K562 (cell line): ENCODE measurements around the gene SNAPC2. TPM values are rescaled to one million over a fixed set of nuclear protein-coding genes. Genes with fewer than 3 reads are reported as not detected.

Experiments
- ATAC-seq: fragments of 200-7000 bp; cut with Tn5 transposase; 3 replicates; pipeline ENCODE4 v1.9.1; 2020; ENCODE audit warnings: moderate library complexity
- BruUV-seq: library from RNA; stranded (reverse); fragments of 400-500 nt; replicated peaks from 2 replicates; lab custom pipeline; 2021; lab: Mats Ljungman, UMichigan
- CTCF ChIA-PET: fragments of 300-600 bp; formaldehyde crosslinking; extraction: SDS; loops from one replicate; lab custom pipeline; 2021; ENCODE audit warnings: low intra/inter-chr PET ratio; lab: Yijun Ruan, JAX
- POLR2A ChIA-PET: fragments of 300-600, 350-650 bp; sonication (Branson Sonifier 250); formaldehyde crosslinking; extraction: SDS; loops from one replicate; lab custom pipeline; 2021; ENCODE audit warnings: antibody characterized with exemption, inconsistent platforms; lab: Yijun Ruan, JAX
- DNase-seq, 4 experiments: peaks; one replicate each; pipeline versions ENCODE4 v3.0.0 to v3.0.0-alpha.2; 2011 to 2018; ENCODE audit warnings: low spot score in 3 of 4, mixed read lengths in 3 of 4; ENCODE audit errors: extremely low read depth in 1 of 4
- FAIRE-seq: peaks from 2 replicates; lab custom pipeline; 2011; peaks lifted over from hg19 to GRCh38; lab: Jason Lieb, UNC
- H2AFZ ChIP-seq: 2 replicates; pipeline ENCODE4 v1.6.0; 2011; ENCODE audit warnings: low read depth, low read length, control low read depth, inconsistent platforms
- H3K27ac ChIP-seq: fragments of 200-600 bp; 3 replicates; pipeline ENCODE4 v1.8.0; 2011; ENCODE audit warnings: low read depth, mild to moderate bottlenecking, control low read depth, inconsistent platforms, low read length, moderate library complexity, mixed read lengths; ENCODE audit errors: extremely low read depth
- H3K27me3 ChIP-seq, 2 experiments: fragments of 300-600 bp in 1 of 2; 2 replicates in 1 of 2; 3 replicates in 1 of 2; pipeline versions ENCODE4 v1.6.0 to v1.8.0; 2011; ENCODE audit warnings: inconsistent platforms in 2 of 2, low read length in 2 of 2, mild to moderate bottlenecking in 1 of 2, mixed read lengths in 1 of 2, moderate library complexity in 1 of 2; ENCODE audit not compliant: control insufficient read depth in 2 of 2, insufficient read depth in 2 of 2
- H3K36me3 ChIP-seq: fragments of 300-600 bp; 3 replicates; pipeline ENCODE4 v1.8.0; 2011; ENCODE audit warnings: mild to moderate bottlenecking, low read length, inconsistent platforms; ENCODE audit not compliant: control insufficient read depth, insufficient read depth
- H3K4me1 ChIP-seq, 2 experiments: fragments of 200-600 bp in 1 of 2; replicated peaks in 1 of 2; 2 replicates in 1 of 2; 3 replicates in 1 of 2; pipeline versions ENCODE4 v1.5.1 to v1.8.0; 2011; ENCODE audit warnings: inconsistent platforms in 2 of 2, low read length in 2 of 2, mild to moderate bottlenecking in 1 of 2, mixed read lengths in 1 of 2, moderate library complexity in 1 of 2; ENCODE audit not compliant: control insufficient read depth in 2 of 2, insufficient read depth in 2 of 2
- H3K4me2 ChIP-seq: 2 replicates; pipeline ENCODE4 v1.6.1; 2011; ENCODE audit warnings: low read length, control low read depth, inconsistent platforms, mixed read lengths; ENCODE audit not compliant: insufficient read depth
- H3K4me3 ChIP-seq: fragments of 200-600 bp; sonication (generic), shearing (Covaris generic); 2 replicates; pipeline ENCODE4 v1.5.1; 2016; ENCODE audit warnings: control low read depth, inconsistent platforms
- H3K79me2 ChIP-seq: fragments of 200-600 bp; 3 replicates; pipeline ENCODE4 v1.8.0; 2011; ENCODE audit warnings: low read length, inconsistent platforms; ENCODE audit not compliant: control insufficient read depth, insufficient read depth
- H3K9ac ChIP-seq, 2 experiments: 2 replicates each; pipeline versions ENCODE4 v1.6.0 to v1.6.1; 2011; ENCODE audit warnings: low read depth in 2 of 2, low read length in 2 of 2, control low read depth in 1 of 2, inconsistent platforms in 1 of 2, mild to moderate bottlenecking in 1 of 2, mixed read lengths in 1 of 2; ENCODE audit not compliant: insufficient read depth in 1 of 2
- H3K9me1 ChIP-seq: one replicate; pipeline ENCODE4 v1.6.0; 2011; ENCODE audit warnings: inconsistent platforms, mild to moderate bottlenecking, low read length, moderate library complexity; ENCODE audit not compliant: control insufficient read depth, insufficient read depth
- H3K9me3 ChIP-seq: replicated peaks from 2 replicates; pipeline ENCODE4 v1.5.1; 2011; ENCODE audit warnings: low read depth, low read length, inconsistent platforms; ENCODE audit not compliant: control insufficient read depth, insufficient read depth
- H4K20me1 ChIP-seq: replicated peaks from 2 replicates; pipeline ENCODE4 v1.6.1; 2011; ENCODE audit warnings: low read length, inconsistent platforms, mixed read lengths; ENCODE audit not compliant: control insufficient read depth, insufficient read depth
- ASH1L ChIP-seq: fragments of 450-650 bp; IDR thresholded peaks from 2 replicates; pipeline ENCODE4 v1.6.1; 2018; ENCODE audit warnings: borderline replicate concordance, mild to moderate bottlenecking, low read depth; ENCODE audit not compliant: partially characterized antibody
- GABPA ChIP-seq: fragments of 200-800 bp; sonication (Bioruptor generic); conservative IDR thresholded peaks from 2 replicates; pipeline ENCODE4 v1.6.1; 2016; ENCODE audit warnings: low read depth, missing genetic modification characterization, missing compliant biosample characterization
- GABPB1 ChIP-seq: sonication (generic); formaldehyde crosslinking; IDR thresholded peaks from 2 replicates; pipeline ENCODE4 v1.8.0; 2022; ENCODE audit warnings: mild to moderate bottlenecking, missing genetic modification reagents
- MED1 ChIP-seq: sonication (generic); formaldehyde crosslinking; IDR thresholded peaks from 2 replicates; pipeline ENCODE4 v1.8.1; 2023; ENCODE audit warnings: missing genetic modification reagents, borderline replicate concordance
- NCOA2 ChIP-seq, 2 experiments: fragments of 450-650 bp; IDR thresholded peaks; 2 replicates each; pipeline ENCODE4 v1.6.1; 2018; ENCODE audit warnings: mild to moderate bottlenecking in 2 of 2, moderate library complexity in 1 of 2; ENCODE audit not compliant: partially characterized antibody in 2 of 2
- NFRKB ChIP-seq: fragments of 450-650 bp; IDR thresholded peaks from 2 replicates; pipeline ENCODE4 v1.6.1; 2016; ENCODE audit warnings: low read depth
- NR2C2 ChIP-seq, 2 experiments: fragments of 200-800 bp in 1 of 2; sonication (Bioruptor generic) in 1 of 2; sonication (generic) in 1 of 2; formaldehyde crosslinking in 1 of 2; IDR thresholded peaks; 2 replicates each; pipeline versions ENCODE4 v1.6.1 to v1.8.0; 2016 to 2022; ENCODE audit warnings: mild to moderate bottlenecking in 1 of 2, missing compliant biosample characterization in 1 of 2, missing genetic modification characterization in 1 of 2, missing genetic modification reagents in 1 of 2
- PHF8 ChIP-seq: fragments of 200-600 bp; sonication (generic); IDR thresholded peaks from 2 replicates; pipeline ENCODE4 v1.6.1; 2012; ENCODE audit warnings: mixed run types, mild to moderate bottlenecking, inconsistent platforms, low read length, moderate library complexity, borderline replicate concordance
- RBFOX2 ChIP-seq: fragments of 200-400 bp; formaldehyde crosslinking; IDR thresholded peaks from 2 replicates; pipeline ENCODE4 v1.6.1; 2017; ENCODE audit warnings: low read depth, mild to moderate bottlenecking, low read length, moderate library complexity
- STAT5A ChIP-seq: IDR thresholded peaks from 2 replicates; pipeline ENCODE4 v1.6.1; 2012; ENCODE audit warnings: low read length, inconsistent platforms, borderline replicate concordance
- SUPT5H ChIP-seq: fragments of 450-650 bp; IDR thresholded peaks from 2 replicates; pipeline ENCODE4 v1.6.1; 2016
- TGIF2 ChIP-seq: sonication (generic); formaldehyde crosslinking; IDR thresholded peaks from 2 replicates; pipeline ENCODE4 v1.8.1; 2022; ENCODE audit warnings: mild to moderate bottlenecking, missing genetic modification reagents, moderate library complexity
- WGBS: fragments of 100-300 bp; shearing (Covaris generic); methylation state at CpG from one replicate; pipeline ENCODE4 v1.1.6; 2016; ENCODE audit warnings: low coverage, mixed read lengths; ENCODE audit not compliant: insufficient coverage; ENCODE audit errors: missing lambda C conversion rate; 5-methylcytosine and 5-hydroxymethylcytosine counted together
- in situ Hi-C: fragments of 300-500 bp; cut with MboI; formaldehyde crosslinking; loops from 4 replicates; pipeline ENCODE4 v1.15.0; 2018; ENCODE audit warnings: inconsistent platforms, mixed read lengths
- intact Hi-C: fragments of 100-400 bp; cut with micrococcal nuclease; formaldehyde crosslinking; loops from 2 replicates; pipeline ENCODE4 v1.14.2; 2022
- polyA plus RNA-seq, 8 experiments: library from polyadenylated mRNA; depleted of rRNA in 4 of 8; stranded (reverse) in 5 of 8; unstranded in 3 of 8; fragments of >200 nt; fragmentation: Nextera tagmentation in 2 of 8; fragmentation: Illumina TruSeq in 1 of 8; extraction: Ambion mirVana in 2 of 8; extraction: Trizol in 1 of 8; gene quantifications; 2 replicates each; pipeline versions ENCODE4 v1.2.1 to v1.2.3, GENCODE V29; 2011 to 2014; ENCODE audit warnings: inconsistent platforms in 1 of 8, missing spikeins in 1 of 8
- total RNA-seq, 7 experiments: library from RNA; depleted of rRNA in 6 of 7; stranded (reverse); fragments of >200 nt in 6 of 7; fragmentation: Illumina TruSeq in 2 of 7; extraction: Trizol in 2 of 7; gene quantifications; 2 replicates each; pipeline versions ENCODE4 v1.2.1 to v1.2.3, GENCODE V29; 2011 to 2021; ENCODE audit warnings: low replicate concordance in 1 of 7
- TF ChIP-seq, protein P1 (sequence below): sonication (generic); formaldehyde crosslinking; IDR thresholded peaks from 2 replicates; pipeline ENCODE4 v1.9.0; 2022; ENCODE audit warnings: mild to moderate bottlenecking, missing genetic modification reagents
- TF ChIP-seq, protein P2 (sequence below): fragments of 450-650 bp; IDR thresholded peaks from 2 replicates; pipeline ENCODE4 v1.6.1; 2016; ENCODE audit warnings: borderline replicate concordance
- TF ChIP-seq, protein P3 (sequence below), 3 experiments: fragments of 200-800 bp in 1 of 3; sonication (Bioruptor generic) in 1 of 3; sonication (generic) in 1 of 3; formaldehyde crosslinking in 1 of 3; IDR thresholded peaks; 2 replicates each; pipeline versions ENCODE4 v1.6.1 to v1.8.0; 2016 to 2022; ENCODE audit warnings: mild to moderate bottlenecking in 2 of 3, missing compliant biosample characterization in 2 of 3, missing genetic modification characterization in 2 of 3, missing genetic modification reagents in 1 of 3

Gene SNAPC2
- total and polyA plus RNA-seq, 9 of the 15 experiments (the other 6 are each of a cell fraction or from before 2014, with no cell fraction given), result 0.59 to 45.1 (median 15.3) TPM

DNA sequence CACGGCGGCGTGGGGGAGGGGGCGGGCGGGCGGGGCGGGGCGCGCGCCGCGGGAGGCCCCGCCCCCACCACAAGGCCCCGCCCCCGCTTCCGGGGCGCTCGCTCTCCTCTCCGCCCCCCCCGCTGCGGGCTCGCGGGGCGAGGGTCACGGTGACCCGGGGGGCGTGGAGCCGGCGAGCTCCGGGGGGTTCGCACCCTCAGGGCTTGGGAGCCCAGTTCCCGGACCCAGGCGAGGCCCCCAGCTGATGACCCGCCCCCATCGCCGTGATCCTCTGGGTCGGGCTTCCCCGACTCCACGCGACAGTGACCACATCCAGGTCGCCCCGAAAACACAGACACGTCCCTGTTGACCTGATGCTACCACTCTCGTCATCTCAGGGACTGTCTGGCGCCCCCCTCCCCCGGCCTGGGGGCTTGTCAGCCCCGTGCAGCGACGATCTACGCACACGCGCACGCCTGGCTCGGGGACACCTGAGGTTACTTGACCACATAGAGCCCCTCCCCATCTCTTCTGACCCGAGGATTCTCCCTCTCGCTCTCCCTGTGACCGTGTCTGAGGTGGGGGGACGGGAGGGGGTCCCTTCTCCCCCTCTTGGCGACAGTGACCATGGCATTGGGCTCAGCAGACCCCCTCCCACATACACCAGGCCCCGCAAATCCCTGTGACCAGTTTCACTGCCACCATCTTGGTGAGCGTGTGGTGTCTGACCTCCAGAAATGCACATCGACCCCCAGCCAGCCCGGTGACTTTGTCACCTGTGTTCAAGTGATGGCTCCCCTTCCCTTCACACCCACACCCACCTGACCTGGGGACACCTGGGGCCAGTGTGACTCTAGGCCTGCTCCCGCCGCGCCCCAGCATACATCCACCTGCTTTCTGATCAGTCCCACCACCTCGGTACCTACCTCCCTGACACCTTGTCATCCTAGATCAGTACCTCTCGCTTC is 15.8 kb upstream of the SNAPC2 start:
- H4K20me1 ChIP-seq, result no peaks in the 10 kb centered on the region
- CTCF ChIA-PET, result interaction anchor here (0.7 kb wide), 1 partner anchor 52 kb away, joined by 3 read pairs; no protein-coding TSS in a partner anchor
- ATAC-seq, result peak; percentile 54
- TF ChIP-seq RBFOX2, result peak; percentile 8; the same call in 1 of the 2 replicates
- TF ChIP-seq, protein P1, sequence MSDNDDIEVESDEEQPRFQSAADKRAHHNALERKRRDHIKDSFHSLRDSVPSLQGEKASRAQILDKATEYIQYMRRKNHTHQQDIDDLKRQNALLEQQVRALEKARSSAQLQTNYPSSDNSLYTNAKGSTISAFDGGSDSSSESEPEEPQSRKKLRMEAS, result peak; percentile 38; the same call in 1 of the 2 replicates
- TF ChIP-seq, protein P2, sequence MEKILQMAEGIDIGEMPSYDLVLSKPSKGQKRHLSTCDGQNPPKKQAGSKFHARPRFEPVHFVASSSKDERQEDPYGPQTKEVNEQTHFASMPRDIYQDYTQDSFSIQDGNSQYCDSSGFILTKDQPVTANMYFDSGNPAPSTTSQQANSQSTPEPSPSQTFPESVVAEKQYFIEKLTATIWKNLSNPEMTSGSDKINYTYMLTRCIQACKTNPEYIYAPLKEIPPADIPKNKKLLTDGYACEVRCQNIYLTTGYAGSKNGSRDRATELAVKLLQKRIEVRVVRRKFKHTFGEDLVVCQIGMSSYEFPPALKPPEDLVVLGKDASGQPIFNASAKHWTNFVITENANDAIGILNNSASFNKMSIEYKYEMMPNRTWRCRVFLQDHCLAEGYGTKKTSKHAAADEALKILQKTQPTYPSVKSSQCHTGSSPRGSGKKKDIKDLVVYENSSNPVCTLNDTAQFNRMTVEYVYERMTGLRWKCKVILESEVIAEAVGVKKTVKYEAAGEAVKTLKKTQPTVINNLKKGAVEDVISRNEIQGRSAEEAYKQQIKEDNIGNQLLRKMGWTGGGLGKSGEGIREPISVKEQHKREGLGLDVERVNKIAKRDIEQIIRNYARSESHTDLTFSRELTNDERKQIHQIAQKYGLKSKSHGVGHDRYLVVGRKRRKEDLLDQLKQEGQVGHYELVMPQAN, result peak; percentile 59; the same call in 1 of the 2 replicates
- TF ChIP-seq PHF8, result peak; percentile 46; the same call in 1 of the 2 replicates
- TF ChIP-seq SUPT5H, result 0 out of 2 replicates have a peak, but pooled peaks have one; percentile 38
- TF ChIP-seq, protein P3, sequence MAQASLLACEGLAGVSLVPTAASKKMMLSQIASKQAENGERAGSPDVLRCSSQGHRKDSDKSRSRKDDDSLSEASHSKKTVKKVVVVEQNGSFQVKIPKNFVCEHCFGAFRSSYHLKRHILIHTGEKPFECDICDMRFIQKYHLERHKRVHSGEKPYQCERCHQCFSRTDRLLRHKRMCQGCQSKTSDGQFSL (CRISPR knock-in tag; IDR thresholded peaks at IDR 0.05), result peak; percentile 85
- TF ChIP-seq, protein P3 (tag; IDR thresholded peaks at IDR 0.05), result peak in 1 of 2 experiments; percentile 85; a peak in 2 of 4 replicates
- TF ChIP-seq NFRKB, result peak; percentile 17; the same call in 1 of the 2 replicates
- TF ChIP-seq ASH1L, result no peak
- TF ChIP-seq TGIF2 (CRISPR knock-in tag), result peak; percentile 50; the same call in 1 of the 2 replicates
- peak; percentile 76 for TF ChIP-seq GABPA (tag)
- TF ChIP-seq GABPB1 (CRISPR knock-in tag), result peak; percentile 43; the same call in 1 of the 2 replicates
- no peak for TF ChIP-seq NCOA2 (IDR thresholded peaks at IDR 0.05; ENCODE audit: partially characterized antibody in 2 of 2)
- no peak for TF ChIP-seq NR2C2 (CRISPR knock-in tag; IDR thresholded peaks at IDR 0.05)
- TF ChIP-seq NR2C2 (tag; IDR thresholded peaks at IDR 0.05), result peak; percentile 88
- TF ChIP-seq STAT5A, result no peak
- no peak for TF ChIP-seq MED1 (CRISPR knock-in tag)

More for the DNA sequence above, 15.8 kb upstream of the SNAPC2 start:
- Histone ChIP-seq H3K27me3 (no peaks in the 10 kb centered on the region), H3K9me1 (peaks cover 7% of the 10 kb centered on the region), H3K9ac (peak overlapping the region; percentile 95 to 96), H3K9me3 (no peaks in the 10 kb centered on the region), H2AFZ (peak overlapping the region; percentile 93), H3K4me3 (peak overlapping the region; percentile 96), H3K4me2 (peak overlapping the region; percentile 96), H3K27ac (peak overlapping the region; percentile 95), H3K4me1 (peaks cover 13 to 73% of the 10 kb centered on the region in 2 experiments; a peak in 4 of 5 replicates), H3K79me2 (peaks cover 57% of the 10 kb centered on the region), H3K36me3 (peaks cover 40% of the 10 kb centered on the region; the same call in 2 of the 3 replicates)
- in situ Hi-C loops (no loop called here), intact Hi-C loops (no loop called here)
- BruUV-seq, result TSS peak; percentile 43
- peak; percentile 59 to 89 (median 86) for DNase-seq
- peak; percentile 70 for FAIRE-seq
- POLR2A ChIA-PET, result interaction anchor here (0.6 to 5.3 kb wide), 8 partner anchors 11 to 298 kb away, joined by 3 to 72 read pairs (median 4); partner anchors contain the start of genes LRRC8E, SNAPC2 and TGFBR3L
- WGBS, result 5% methylated on average over 33 of the region's 68 CpGs
